Amygdala (tissue), 56 donors: Measurements from ENCODE around the gene TMEM79.

Source experiments
- DNase-seq, 56 donors: peaks; one replicate each; lab custom pipeline; 2025; lab: John Stamatoyannopoulos, UW

The TMEM79 gene

DNA sequence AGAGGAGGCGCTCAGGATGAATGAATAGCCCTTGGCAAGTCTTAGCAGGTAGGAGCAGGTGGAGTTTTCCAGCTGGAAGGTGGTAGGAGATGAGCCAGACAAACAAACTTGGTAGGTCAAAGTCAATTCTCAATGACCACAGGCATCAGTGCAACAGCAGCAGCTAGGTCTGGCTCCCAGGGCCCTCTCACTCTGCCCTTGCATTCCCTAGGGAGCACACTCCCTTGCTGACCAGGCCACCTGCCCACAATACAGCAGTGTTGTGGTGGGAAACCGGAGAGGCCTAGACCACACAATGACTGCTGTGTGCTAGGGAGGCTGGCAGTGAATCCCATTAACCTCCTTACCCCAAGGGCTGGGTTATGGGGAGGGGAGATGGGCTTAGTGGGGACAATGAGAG is 23.2 kb upstream of the TMEM79 start:
- DNase-seq: peak in 27 of 56 donors; percentile 17 to 72 (median 44)

DNA sequence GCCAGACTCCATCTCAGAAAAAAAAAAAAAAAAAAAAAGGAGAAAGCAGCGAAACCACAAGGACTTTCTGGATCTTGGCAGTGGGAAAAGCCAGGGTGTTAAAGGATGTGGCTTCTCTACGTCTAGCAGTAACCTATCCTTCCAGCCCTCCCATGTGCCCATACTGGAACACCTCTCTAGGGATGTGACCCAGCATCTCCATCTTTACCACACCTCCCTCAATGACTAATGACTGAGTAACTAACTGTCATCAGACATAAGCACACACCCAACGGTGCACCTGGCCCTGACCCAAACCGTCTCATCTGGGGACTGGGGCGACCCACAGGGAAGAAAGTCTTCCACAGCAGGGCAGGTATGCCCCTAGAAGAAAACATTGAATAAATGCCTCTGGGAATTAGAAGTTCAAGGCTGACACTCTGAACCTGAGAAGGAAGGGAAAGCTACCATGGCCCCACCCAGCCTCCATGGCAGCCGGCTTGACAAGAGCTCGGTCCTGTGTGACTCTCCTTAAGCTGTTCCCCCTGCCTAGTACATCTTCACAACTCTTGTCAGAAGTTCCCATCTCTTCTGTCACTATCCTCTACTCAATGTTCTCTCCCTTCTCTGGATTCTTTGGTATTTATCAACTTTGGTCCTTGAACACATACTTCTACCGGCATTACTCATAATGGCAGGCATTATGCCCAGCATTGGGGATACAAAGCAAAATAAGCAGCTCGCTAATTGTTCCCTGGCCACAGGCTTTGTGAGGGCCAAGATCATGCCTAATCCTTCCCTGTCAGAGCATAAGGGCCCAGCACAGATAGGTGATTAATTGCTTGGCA is 21.5 kb upstream of the TMEM79 start:
- no peak for DNase-seq

DNA sequence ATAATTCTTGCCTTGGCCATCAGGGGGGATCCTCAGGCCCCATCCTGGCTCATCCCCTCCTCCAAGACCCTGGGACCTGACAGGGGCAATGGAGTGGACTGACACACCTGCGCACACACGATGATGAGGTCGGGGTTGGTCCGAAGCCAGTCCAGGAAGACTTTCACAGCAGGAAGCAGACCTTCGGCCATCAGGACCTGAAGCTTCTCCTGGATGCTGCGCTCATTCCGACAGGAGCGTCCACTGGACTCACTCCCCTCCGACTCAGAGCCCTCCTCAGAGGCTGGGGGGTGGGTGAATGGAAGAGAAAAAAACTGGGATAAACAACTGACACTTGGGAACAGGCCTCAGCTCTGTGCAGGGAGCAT is 20.9 kb upstream of the TMEM79 start:
- DNase-seq: no peak

DNA sequence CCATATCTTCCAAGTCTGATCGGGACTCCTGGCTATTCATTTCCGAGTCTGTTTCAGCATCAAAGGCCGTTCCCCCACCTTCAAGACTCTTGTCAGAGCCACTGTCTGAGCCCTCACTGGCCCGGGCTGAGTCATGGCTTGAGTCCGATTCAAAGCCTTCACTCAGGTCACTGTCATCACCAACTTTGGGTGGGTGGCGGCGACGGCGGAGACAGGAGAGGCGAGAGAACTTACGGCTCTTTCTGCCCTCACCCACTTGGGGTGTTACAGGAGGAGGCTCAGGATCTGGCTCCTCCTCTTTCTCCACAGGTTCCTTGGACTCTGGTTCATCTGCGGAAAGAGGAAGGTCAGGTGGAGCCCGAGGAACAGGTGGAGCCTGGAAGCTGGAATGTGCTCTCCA is 18.1 kb upstream of the TMEM79 start:
- no peak for DNase-seq

DNA sequence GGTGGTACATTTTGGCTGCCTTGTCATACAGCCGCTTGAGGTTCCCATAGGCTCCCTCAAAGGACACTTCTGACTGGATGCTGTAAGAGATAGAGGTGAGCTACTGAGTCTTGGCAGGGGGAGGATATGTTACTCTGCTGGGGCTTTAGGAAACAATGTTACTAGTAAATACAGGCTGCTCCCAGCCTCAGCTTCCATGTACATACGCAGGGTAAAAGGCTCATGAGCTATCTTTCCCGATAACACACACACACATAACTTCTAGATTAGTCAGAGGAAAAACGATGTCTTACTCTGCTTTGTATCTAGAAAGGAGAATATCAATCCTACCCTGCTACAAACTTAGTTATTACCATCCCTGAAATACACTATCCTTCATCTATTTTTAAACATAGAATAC is 15.8 kb upstream of the TMEM79 start:
- no peak for DNase-seq

DNA sequence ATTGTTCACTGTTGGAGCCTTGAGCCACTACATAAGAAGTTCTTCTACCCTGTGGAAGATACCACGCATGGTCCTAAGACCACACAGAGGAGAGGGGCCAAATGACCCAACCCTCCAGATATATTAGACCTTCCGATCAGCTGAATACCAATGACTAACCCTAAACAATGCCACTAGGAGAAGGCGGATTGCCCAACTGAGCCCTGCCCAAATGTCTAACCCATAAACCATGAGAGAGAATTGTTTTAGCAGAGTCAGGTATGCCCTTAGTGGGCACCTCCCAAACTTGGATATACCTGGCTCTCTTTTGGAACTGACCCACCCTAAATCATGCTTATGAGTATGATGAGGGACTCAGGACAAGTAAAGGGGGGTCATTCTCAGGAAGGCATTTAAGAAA is 13.8 kb upstream of the TMEM79 start:
- DNase-seq: no peak

DNA sequence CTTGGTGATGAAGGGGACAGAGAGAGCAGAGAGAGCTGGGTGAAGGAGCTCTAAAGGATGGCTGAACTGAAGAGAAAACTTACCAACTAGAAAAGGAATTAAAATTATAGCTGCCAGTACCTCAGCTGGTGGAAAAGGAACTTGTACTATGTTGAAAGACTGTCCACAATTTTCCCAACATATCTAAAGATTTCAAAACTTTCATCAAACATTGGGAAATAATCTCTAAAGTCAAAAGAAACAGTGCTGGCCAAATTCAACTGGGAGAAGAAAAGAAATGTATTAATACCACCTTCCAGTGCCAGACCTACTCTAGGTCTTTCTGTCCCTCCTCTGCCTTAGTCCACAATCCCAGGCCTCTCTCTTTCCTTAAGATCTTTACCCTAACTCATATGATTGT is 7.6 kb upstream of the TMEM79 start:
- no peak for DNase-seq

DNA sequence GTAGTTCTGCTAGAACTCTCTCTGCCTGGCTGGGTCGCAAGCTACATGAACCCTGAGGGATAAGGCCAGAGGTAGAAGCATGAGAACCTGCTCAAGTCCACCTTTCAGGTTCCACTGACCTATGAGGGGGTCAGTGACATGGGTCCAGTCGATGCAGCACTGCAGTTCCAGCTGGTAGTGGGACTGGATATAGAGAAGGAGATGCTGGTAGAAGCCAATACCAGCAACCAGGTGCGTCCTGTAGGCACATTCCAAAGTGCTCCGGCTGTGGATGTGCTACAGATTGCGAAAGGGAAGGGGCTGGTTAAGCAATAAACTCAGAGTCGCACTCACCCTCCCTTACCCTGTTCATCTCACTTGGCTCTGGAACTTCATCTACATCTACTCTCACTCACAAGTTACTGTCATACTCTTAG is 7.2 kb upstream of the TMEM79 start:
- DNase-seq: no peak

DNA sequence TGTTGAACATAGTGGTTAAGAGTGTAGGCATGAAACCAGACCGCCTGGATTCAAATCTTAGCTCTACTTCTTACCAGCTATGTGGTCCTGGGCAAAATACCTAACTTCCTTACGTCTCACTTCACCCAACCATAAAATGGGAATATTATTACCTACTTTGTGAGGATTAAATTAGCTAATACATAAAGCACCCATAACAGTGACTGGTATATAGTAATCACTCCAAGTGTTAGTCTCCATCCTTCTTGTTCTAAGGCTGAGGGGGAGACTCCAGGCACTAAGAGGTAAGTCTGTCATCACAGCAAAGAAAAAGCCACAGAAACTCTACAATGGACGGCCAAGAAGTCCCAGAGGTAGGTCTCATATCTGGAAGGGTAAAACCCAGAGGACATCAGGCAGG is 4.3 kb upstream of the TMEM79 start:
- no peak for DNase-seq

DNA sequence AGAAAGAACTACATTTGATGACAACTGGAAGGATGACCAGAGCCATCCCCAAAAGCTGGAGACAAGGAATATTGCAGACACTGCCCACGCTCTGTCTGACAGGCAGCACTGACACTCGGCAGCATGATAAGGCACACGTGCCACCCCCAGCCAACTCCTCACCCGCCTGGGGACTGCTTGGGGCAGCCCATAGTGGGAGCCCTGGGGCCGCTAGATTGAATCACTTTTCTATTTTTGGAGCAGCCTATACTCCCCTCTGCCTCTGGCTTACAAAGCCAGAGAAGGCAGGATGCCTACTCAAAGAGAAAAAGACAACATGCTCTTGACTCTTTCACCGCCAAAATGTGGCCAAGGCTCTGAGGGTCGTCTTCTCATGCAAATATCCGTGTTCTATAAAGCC is 2.8 kb upstream of the TMEM79 start:
- peak in 7 of 56 donors; percentile 13 to 26 (median 20) for DNase-seq

DNA sequence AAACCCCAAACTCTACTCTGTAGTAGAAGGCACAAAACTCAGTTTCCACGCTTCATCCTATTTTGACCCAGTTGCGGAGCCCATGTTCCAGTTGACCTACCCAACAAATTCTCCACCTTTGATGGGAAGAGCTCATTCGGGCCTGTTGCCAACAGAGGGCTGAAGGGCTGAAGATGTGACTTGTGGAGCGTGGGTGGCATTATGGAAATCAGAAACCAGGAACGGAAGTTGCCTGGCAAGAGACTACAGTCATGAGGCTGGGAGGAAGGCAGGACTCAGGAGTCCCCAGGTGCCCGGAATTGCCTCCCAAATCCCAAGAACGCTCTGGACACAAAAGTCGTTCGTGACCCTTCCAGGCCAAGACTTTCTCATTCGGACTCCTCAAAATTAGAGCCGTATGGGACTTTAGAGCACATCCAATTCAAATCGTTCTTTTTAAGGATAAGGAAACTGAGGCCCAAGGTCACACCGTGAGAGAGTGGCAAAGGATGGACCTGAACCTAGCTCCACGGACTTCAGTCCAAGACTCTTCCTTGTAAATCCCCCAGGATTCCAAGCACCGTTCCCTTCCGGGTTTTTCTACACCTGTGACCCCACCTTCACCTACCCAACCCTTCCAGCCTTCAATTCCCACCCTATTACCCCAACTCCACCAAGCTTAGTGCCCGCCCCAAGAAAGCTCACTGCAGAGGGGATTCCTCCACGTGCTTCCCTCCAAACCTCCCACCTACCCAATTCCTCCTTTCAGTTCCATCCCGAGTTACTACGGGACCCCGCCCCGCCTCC is 2.2 kb upstream of the TMEM79 start:
- peak in 1 of 56 donors; percentile 14 for DNase-seq

DNA sequence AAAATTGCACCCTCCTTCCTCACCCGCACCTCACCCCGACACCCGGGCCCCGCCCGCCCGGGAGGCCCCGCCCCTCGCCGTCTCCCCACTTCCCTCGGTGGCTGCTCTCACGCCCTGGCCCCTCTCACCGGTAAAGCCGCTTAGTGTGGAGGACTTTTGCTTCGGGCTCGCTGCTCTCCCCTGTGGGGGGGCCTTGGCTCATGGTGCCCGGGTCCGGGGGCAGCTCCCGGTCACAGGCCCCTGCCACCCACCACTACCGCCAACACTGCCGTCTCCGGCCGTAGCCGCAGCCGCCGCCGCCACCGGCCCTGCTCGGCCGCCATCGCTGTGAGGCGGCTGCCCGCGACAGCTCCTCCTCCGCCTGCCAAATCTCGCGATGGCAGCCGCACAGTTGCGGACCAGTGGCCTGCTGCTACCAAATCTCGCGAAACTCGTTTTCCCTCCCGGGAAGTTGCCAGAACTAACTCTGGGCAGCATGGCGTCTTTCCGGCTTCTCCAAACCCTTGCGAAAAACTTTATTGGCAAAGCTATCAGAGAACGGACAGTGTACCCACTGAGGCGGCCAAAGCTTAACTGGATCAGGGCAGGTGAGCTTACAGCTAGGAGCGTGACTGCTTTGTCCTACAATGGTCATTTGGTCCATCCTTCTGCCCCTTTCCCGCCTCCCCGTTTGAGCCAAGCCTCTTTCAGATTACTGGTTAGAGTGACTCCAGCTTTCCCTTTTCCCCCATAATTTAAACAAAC is 1.5 kb upstream of the TMEM79 start, which contains the start of gene SMG5:
Gene SMG5, minus strand, starts transcription at position 347 of the 744 bp plus-strand sequence. Its CDS starts 145 bp downstream, at position 202.
- peak; percentile 41 to 97 (median 91) for DNase-seq

DNA sequence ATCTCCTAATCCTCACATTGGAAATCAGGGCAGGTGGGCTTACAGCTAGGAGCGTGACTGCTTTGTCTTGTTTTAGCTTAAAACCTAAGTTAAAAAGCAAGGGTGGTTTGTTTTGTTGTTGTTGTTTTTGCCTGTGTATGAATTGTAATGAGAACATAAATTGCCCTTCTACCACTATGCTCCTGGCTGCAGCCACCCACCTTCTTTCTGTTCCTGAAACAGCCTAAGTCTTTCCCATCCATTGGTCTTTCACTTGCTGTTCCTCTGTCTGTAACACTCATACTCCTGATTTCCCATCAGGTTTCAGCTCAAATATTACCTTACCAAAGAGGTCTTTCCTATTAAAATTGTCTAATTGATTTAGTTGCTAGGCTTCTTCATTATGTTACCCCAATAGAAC is 604 bp upstream of the TMEM79 start:
- no peak for DNase-seq

DNA sequence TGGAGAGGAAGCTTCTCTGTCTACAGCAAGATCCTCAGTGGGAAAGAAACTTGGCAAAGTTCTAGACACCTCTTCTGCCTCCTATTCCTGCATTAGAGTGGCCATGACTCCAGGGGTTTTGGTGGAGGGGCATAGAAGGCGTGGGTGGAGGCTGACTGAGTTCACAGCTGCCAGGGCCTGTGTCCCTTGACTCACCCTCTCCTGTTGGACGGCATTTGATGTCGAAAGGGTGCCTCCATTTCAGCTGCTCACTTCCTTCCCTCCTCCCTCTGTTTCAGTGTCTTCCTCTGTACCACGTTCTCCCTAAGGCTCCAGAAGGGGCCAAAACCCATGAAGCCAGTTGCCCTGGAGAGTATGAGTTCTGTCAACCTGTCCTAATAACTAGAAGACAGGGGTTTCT is 632 bp downstream of the TMEM79 start:
- DNase-seq: no peak

DNA sequence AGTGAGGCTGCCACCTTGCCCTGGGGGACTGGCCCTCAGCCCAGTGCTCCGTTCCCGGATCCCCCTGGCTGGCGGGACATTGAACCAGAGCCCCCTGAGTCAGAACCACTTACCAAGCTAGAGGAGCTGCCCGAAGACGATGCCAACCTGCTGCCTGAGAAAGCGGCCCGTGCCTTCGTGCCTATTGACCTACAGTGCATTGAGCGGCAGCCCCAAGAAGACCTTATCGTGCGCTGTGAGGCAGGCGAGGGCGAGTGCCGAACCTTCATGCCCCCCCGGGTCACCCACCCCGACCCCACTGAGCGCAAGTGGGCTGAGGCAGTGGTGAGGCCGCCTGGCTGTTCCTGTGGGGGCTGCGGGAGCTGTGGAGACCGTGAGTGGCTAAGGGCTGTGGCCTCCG is 1.3 kb downstream of the TMEM79 start:
- no peak for DNase-seq

DNA sequence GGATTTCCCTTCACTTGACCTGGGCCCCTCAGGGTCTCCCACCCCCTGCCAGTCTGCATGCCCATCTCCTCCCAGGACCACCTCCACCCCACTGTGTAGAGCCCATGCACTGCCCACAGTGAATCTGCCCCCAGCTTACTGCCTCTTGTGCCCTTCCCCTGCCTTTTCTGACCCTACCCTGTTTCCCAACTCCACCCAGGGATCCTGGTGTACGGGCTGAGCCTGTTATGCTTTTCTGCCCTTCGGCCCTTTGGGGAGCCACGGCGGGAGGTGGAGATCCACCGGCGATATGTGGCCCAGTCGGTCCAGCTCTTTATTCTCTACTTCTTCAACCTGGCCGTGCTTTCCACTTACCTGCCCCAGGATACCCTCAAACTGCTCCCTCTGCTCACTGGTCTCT is 1.9 kb downstream of the TMEM79 start:
- no peak for DNase-seq

DNA sequence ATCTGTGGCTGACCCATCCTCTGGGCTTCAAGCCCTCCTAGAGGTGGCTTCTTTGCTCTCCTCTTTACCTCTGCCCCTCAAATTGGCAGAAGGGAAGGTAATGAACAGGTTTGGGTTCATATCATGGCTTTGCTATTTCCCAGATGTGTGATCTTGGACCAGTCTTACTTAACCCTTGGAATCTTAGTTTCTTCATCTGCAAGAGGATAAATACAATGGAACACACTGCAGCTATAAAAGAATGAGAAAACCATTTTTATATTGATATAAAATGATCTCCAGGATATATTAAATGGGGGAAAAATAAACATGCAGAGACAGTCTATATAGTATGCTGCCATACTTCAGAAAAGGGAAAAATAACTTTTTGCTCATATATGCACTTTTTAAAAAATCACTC is 5.7 kb downstream of the TMEM79 start:
- DNase-seq: no peak

DNA sequence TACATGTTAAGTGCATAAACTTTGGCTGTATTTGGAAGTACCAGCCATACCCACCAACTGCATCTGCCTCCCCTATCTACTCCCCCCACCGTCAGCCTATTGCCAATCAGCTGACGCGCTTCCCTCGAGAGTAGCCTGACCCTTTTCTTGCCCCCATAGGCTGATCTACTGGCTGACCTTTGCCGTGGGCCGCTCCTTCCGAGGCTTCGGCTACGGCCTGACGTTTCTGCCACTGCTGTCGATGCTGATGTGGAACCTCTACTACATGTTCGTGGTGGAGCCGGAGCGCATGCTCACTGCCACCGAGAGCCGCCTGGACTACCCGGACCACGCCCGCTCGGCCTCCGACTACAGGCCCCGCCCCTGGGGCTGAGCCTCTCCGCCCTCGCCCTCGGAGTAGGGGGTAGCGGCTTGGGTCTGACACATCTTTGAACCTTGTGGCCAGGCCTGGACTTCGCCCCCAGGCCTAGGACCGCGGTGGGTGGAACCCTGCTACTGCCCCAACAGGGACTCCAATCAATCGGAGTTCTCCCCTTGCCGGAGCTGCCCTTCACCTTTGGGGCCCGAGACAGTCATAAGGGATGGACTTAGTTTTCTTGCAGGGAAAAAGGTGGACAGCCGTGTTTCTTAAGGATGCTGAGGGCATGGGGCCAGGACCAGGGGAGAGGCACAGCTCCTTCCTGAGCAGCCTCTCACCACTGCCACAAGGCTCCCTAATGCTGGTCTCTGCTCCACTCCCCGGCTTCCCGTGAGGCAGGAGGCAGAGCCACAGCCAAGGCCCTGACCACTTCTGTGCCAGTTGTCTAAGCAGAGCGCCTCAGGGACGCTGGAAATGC is 7.3 kb downstream of the TMEM79 start:
- DNase-seq: peak; percentile 15 to 89 (median 72)

DNA sequence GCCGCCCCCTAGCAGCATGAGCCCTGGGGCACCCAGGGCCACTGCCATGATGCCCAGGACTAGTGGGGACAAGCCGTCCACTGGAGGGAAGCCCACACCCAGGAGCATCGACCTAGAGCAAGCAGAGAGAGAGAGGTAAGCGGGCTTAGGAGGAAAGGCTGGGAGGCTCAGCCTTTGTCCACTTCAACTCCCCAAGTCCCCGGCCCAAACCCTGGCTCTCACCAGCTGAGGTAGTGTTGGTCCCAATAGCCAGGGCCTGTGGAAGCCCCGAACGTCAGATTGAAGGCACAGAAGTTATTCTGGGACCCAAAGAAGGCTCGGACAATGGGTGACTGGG is 8.9 kb downstream of the TMEM79 start:
- DNase-seq: no peak

DNA sequence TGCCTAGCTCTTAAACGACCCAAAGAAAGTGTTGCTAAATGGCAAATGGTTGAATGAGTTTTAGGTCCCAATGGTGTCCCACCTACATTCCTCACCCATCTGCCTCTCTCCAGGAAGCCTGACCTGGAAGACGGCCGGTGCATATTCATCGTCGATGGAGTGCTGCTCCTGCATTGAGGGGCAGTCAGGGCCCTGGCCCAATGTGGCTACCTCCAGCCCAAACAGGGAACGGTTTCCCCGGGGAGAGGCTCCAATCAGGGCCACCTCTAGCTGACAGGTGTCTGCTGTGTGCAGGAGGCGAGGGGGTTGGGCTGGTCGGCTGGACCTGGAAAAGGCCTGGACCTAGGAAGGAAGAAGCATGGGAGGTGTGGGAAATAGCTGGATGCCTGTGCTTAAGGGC is 9.8 kb downstream of the TMEM79 start:
- no peak for DNase-seq
